ENCODE measurements around the gene LRRC18.

LRRC18 gene

GRCh38 chr10:48905311-48905710, 34.3 kb downstream of the LRRC18 start:
- DNase-seq = no peak

GRCh38 chr10:48904861-48905260, 34.8 kb downstream of the LRRC18 start:
- no peak for DNase-seq

GRCh38 chr10:48903151-48903550, 36.5 kb downstream of the LRRC18 start:
- no peak for DNase-seq

- DNase-seq = no peak
Measured at GRCh38 chr10:48902096-48902495, 37.5 kb downstream of the LRRC18 start.

GRCh38 chr10:48901319-48901718, 38.3 kb downstream of the LRRC18 start:
- no peak for DNase-seq

- no peak for DNase-seq
Measured at GRCh38 chr10:48900371-48900801, 39.3 kb downstream of the LRRC18 start.

- DNase-seq = no peak
Measured at GRCh38 chr10:48899781-48900180, 39.9 kb downstream of the LRRC18 start.

- DNase-seq = no peak
Measured at GRCh38 chr10:48898426-48898825, 41.2 kb downstream of the LRRC18 start.

GRCh38 chr10:48897441-48897790, 42.2 kb downstream of the LRRC18 start:
- no peak for DNase-seq

- DNase-seq = no peak
Measured at GRCh38 chr10:48896756-48897440, 42.7 kb downstream of the LRRC18 start.

- no peak for DNase-seq
Measured at GRCh38 chr10:48895803-48896195, 43.8 kb downstream of the LRRC18 start.

GRCh38 chr10:48894911-48895802, 44.5 kb downstream of the LRRC18 start:
- no peak for DNase-seq

GRCh38 chr10:48890888-48891850, 48.5 kb downstream of the LRRC18 start:
- DNase-seq = no peak

- no peak for DNase-seq
Measured at GRCh38 chr10:48887982-48888381, 51.7 kb downstream of the LRRC18 start.

GRCh38 chr10:48885376-48885775, 54.3 kb downstream of the LRRC18 start:
- DNase-seq = no peak

- no peak for DNase-seq
Measured at GRCh38 chr10:48884179-48885045, 55.2 kb downstream of the LRRC18 start.

- DNase-seq = no peak
Measured at GRCh38 chr10:48883701-48884100, 55.9 kb downstream of the LRRC18 start.

GRCh38 chr10:48882881-48883280, 56.8 kb downstream of the LRRC18 start:
- DNase-seq = no peak

- no peak for DNase-seq
Measured at GRCh38 chr10:48881937-48882336, 57.7 kb downstream of the LRRC18 start.

- no peak for DNase-seq
Measured at GRCh38 chr10:48880016-48880705, 59.5 kb downstream of the LRRC18 start.

GRCh38 chr10:48879451-48879850, 60.2 kb downstream of the LRRC18 start:
- DNase-seq = no peak

Data from CD4-positive, alpha-beta T cell treated with Interleukin-15 for 1 hour (primary cell).